ENCODE results near the gene MUC4. TPM values are rescaled to one million over a fixed set of nuclear protein-coding genes. Genes with fewer than 3 reads are reported as not detected.

The MUC4 gene
- total RNA-seq, 1 experiment from 2014 or later: 0.20 TPM

DNA sequence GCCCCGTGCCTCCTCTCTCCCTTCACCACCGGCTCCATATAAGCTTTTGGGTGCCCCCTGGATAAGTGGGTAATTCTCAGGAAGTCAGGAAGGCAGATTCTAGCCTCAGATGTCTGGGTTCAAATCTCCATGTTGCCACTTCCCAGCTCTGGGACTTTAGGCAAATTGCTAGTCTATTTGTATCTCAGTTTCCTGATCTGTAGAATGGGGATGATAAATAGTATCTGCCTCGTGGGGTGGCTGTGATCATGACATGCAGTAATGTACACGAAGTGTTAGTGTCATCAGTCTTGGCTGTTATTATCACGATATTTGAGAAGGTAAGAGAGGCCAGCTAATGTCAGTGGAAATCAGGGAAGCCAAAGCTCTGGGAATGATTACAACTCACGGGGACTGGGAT, 43.3 kb downstream of the MUC4 start:
- in situ Hi-C loops (cut with HindIII; ENCODE audit: low pct_unique_long_range_greater_than_20kb, low sequenced_read_pairs): no loop called here
- no peak for DNase-seq (ENCODE audit: low read depth)

GRCh38 chr3:195767792-195768191, 43.9 kb downstream of the MUC4 start:
- no peak for DNase-seq (ENCODE audit: low read depth)
- in situ Hi-C loops (cut with HindIII; ENCODE audit: low pct_unique_long_range_greater_than_20kb, low sequenced_read_pairs): no loop called here

DNA sequence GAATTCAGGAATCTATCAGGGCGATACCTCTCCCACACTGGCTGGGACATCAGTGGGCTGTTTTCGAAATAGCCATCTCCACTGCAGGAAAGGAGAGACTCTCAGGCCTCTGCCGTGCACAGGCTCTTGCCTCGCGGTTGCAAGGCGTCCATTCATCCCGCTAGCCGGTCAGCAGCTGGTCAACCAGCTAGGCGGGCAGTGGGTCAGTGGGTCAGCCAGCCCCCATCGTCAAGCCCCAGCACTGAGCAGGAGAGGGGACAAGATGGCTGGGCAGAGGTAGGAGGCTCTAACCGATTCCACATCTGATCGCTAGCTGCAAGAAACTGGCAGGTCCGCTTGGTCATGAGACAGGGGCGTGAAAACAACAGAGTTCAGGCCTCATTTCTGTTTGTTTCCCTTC, 45.1 kb downstream of the MUC4 start:
- no peak for DNase-seq (ENCODE audit: low read depth)
- in situ Hi-C loops (cut with HindIII; ENCODE audit: low pct_unique_long_range_greater_than_20kb, low sequenced_read_pairs): no loop called here

- in situ Hi-C loops (cut with HindIII; ENCODE audit: low pct_unique_long_range_greater_than_20kb, low sequenced_read_pairs): no loop called here
- no peak for DNase-seq (ENCODE audit: low read depth)
Measured at GRCh38 chr3:195764961-195765706, 46.6 kb downstream of the MUC4 start.

DNA sequence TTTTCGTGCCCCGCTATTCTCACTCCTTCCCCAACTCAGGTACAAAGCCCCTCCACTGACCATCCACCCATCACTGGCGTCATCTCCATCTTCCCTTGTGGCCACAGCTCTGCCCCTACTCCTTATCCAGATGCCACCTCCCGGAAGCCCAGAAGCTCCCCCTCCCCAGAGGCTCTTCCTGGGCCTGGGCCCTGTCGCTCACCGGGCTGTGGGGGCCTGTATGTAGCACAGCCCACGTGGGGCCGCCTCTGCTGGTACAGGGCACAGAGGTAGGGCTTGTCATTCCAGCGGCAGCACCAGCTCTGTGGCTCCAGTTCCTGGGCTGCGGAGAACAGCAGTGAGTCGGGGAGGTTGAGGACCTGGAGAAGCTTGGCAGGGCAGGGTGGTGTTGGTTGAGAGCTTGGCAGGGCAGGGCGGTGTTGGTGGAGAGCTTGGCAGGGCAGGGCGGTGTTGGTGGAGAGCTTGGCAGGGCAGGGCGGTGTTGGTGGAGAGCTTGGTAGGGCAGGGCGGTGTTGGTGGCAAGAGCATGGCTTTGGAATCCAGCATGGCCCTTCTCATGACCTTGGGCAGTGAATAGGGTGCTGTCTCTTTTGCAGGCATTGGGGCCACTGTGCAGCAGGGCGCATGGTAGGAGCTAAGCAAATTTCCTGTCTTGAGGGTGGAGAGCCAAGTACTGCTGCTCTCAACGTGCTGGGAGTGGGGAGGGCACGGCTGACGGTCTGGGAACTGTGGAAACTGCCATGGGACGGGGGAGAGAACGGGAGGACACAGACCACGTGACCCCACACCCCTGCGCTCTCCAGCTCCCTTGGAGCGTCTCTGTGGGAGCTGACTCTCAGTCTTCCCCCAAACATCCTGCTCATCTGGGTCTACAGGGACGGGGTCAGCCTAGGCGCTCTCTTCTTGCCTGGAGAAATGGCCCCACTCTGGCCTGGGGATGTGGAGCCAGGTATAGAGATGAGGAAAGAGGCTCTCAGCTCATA, 47.6 kb downstream of the MUC4 start:
- in situ Hi-C loops (cut with HindIII; ENCODE audit: low pct_unique_long_range_greater_than_20kb, low sequenced_read_pairs): no loop called here
- no peak for DNase-seq (ENCODE audit: low read depth)

- in situ Hi-C loops (cut with HindIII; ENCODE audit: low pct_unique_long_range_greater_than_20kb, low sequenced_read_pairs): no loop called here
- no peak for DNase-seq (ENCODE audit: low read depth)
Measured at GRCh38 chr3:195763076-195763830, 48.5 kb downstream of the MUC4 start.

DNA sequence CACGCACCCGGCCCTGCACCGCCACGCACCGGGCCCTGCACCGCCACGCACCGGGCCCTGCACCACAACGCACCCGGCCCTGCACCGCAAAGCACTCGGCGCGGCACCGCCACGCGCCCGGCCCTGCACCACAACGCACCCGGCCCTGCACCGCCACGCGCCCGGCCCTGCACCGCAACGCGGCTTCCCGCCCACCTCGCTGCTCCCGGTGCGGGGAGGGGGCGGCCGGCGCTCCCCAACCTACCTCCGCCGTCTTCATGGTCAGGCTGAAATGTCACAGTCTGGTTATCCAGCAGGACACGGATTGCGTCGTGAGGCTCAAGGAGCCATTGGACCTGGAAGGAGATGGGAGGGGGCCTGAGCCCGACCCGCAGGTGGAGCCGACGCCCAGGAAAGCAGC, 49.1 kb downstream of the MUC4 start:
- no peak for DNase-seq (ENCODE audit: low read depth)
- in situ Hi-C loops (cut with HindIII; ENCODE audit: low pct_unique_long_range_greater_than_20kb, low sequenced_read_pairs): no loop called here

DNA sequence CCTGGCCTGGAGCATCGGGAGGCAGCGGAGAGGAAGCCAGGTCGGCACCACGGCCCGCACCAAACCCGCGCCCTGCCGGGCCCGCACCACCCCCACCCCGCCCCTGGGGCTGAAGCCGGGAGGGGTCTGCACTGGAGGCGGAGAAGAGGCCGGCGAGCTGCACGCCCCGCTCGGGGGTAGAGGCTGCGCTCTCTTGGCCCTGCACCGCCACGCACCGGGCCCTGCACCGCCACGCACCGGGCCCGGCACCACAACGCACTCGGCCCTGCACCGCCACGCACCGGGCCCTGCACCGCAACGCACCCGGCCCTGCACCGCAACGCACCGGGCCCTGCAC, 49.5 kb downstream of the MUC4 start:
- DNase-seq (ENCODE audit: low read depth): no peak
- in situ Hi-C loops (cut with HindIII; ENCODE audit: low pct_unique_long_range_greater_than_20kb, low sequenced_read_pairs): no loop called here

GRCh38 chr3:195761567-195762248, 50.0 kb downstream of the MUC4 start:
- DNase-seq (ENCODE audit: low read depth): no peak
- in situ Hi-C loops (cut with HindIII; ENCODE audit: low pct_unique_long_range_greater_than_20kb, low sequenced_read_pairs): no loop called here

GRCh38 chr3:195761123-195761566, 50.6 kb downstream of the MUC4 start:
- in situ Hi-C loops (cut with HindIII; ENCODE audit: low pct_unique_long_range_greater_than_20kb, low sequenced_read_pairs): no loop called here

GRCh38 chr3:195760345-195761122, 51.2 kb downstream of the MUC4 start:
- in situ Hi-C loops (cut with HindIII; ENCODE audit: low pct_unique_long_range_greater_than_20kb, low sequenced_read_pairs): no loop called here
- no peak for DNase-seq (ENCODE audit: low read depth)

More at GRCh38 chr3:195761123-195761566, 50.6 kb downstream of the MUC4 start:
- DNase-seq (ENCODE audit: low read depth): no peak

DNA sequence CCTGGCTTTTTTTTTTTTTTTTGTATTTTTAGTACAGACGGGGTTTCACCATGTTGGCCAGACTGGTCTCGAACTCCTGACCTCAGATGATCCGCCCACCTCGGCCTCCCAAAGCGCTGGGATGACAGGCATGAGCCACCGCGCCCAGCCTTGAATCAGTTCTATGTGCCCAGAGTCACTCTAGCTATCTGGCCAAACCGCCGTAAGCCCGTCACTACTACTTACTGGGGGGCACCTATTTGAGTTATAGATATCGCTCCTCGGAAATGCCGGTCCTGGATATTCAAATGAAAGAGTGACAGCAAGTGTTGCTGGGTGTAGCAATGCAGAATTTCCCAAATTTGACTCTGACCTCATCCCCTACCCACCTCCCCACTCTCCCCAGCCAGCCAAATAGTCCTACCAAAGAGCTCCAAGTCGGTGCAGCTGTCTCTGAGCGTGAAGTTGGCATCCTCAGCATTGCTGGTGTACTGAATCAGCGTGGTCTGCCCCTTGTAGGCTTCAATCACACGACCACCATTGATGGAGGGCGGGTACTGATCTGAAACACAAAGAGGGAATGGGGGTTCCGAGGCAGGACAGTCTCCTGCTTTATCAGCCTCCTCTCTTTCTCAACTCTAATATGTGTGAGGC, 52.9 kb downstream of the MUC4 start:
- in situ Hi-C loops (cut with HindIII; ENCODE audit: low pct_unique_long_range_greater_than_20kb, low sequenced_read_pairs): no loop called here
- no peak for DNase-seq (ENCODE audit: low read depth)

DNA sequence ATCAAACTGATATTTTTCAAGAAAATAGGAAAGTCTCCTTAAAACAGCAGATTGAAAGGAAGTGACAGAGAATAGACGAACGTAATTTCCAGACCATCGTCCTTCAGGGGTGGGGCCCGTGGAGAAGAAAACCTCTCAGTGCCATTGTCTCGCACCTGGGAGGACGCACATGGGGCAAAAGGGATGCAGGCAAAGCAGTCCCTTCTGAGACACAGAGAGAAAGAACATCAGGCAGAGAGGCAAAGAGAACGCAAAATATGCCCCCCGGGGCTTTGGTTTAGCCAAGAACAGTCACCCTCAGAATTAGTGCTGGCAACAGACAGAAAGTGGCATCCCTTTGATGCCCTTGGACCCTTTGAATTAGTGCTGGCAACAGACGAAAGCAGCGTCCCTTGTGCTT, 53.9 kb downstream of the MUC4 start:
- in situ Hi-C loops (cut with HindIII; ENCODE audit: low pct_unique_long_range_greater_than_20kb, low sequenced_read_pairs): no loop called here
- DNase-seq (ENCODE audit: low read depth): no peak

DNA sequence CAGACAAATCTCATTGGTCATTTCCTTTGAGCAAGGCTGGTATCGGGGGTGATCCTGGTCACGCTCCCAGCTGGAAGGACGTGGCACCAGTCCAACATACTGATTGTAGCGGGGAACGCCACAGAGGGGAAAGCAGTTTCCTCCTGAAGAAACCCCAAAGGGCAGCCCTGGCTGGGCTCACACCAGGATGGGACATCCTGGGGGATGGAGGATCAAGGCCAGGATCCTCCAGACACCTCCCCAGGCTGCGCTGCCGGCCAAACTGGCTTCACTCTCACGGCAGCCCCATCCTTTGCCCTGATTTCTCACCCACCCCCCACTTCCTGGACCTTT, 54.3 kb downstream of the MUC4 start:
- no peak for DNase-seq (ENCODE audit: low read depth)
- in situ Hi-C loops (cut with HindIII; ENCODE audit: low pct_unique_long_range_greater_than_20kb, low sequenced_read_pairs): no loop called here

DNA sequence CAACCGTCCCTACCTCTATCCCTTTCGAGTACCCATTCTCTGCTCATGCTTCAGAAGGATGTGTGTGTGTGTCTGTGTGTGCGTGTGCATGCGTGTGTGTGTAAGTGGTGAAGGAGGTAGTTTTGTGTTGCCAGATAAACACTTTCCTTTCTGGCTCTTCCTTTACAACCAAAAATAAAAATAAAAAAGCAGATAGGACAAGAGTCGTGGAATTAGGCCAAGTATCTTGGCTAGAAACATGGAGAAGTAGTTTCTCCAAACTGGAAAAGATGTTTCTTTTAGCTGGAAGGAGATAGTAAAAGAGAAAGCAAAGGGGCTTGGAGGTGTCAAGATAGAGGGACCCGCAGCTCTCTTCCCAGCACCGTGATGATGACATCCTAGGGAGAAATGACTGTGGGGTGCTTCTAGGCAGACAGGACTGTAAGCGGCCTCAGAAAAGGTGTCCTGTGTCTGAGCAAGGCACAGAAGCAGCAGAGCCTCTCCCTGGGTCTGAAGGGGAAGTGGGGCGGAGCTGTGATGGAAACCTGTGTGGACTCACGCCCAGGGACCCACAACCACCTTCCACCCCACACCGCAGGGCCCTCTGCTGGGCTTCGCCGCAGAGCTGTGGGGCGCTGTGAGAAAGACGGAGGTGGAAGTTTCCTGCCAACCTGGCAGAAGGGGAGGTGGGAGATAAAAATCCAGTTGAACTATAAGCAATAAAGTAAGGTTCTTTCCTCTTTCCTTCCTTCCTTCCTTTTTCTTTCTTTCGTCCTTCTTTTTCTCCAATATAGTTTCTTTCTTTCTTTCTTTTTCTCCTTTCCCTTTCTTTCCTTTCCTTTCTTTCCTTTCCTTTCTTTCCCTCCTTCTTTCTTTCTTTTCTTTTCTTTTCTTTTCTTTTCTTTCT, 55.7 kb downstream of the MUC4 start:
- no peak for DNase-seq (ENCODE audit: low read depth)
- in situ Hi-C loops (cut with HindIII; ENCODE audit: low pct_unique_long_range_greater_than_20kb, low sequenced_read_pairs): no loop called here

DNA sequence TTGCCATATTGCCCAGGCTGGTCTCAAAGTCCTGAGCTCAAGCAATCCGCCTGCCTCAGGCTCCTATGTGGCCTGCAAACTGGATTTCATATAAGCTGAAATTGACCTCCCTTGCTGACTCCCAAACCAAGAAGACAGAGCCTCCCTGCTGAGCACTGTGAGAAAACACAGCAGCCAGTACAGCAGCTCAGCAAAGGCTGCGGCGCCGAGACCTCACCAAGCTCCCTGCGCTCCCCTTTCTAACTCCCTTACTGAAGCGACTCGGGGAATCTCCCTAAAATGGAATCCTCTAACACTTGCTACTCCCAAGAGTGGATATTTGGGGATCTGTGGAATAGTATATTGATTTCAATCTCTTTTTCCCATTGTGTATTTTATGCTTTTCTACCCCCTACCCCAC, 56.3 kb downstream of the MUC4 start:
- in situ Hi-C loops (cut with HindIII; ENCODE audit: low pct_unique_long_range_greater_than_20kb, low sequenced_read_pairs): no loop called here

More for the DNA sequence above, 56.3 kb downstream of the MUC4 start:
- DNase-seq (ENCODE audit: low read depth): no peak

All from Caki2 (cell line).